RWPE2 (cell line): ENCODE data around the gene COL16A1.

ENCODE experiments used
- ATAC-seq: fragments of 200-7000 bp; cut with Tn5 transposase; 3 replicates; pipeline ENCODE4 v1.9.1; 2021; ENCODE audit warnings: low read depth
- DNase-seq: peaks from one replicate; pipeline ENCODE4 v3.0.0-alpha.2; 2020; ENCODE audit warnings: low spot score
- H3K27ac ChIP-seq: fragments of 450-650 bp; 2 replicates; pipeline ENCODE4 v1.5.1; 2017; ENCODE audit warnings: mild to moderate bottlenecking; ENCODE audit not compliant: poor library complexity, severe bottlenecking
- H3K27me3 ChIP-seq: fragments of 250-450 bp; sonication (Bioruptor Pico); 2 replicates; pipeline ENCODE4 v1.5.1; 2021; ENCODE audit warnings: mild to moderate bottlenecking, moderate library complexity; ENCODE audit not compliant: insufficient read depth, poor library complexity, severe bottlenecking
- H3K36me3 ChIP-seq: fragments of 250-450 bp; sonication (Bioruptor Pico); 2 replicates; pipeline ENCODE4 v1.5.1; 2020; ENCODE audit warnings: low read depth, mild to moderate bottlenecking, moderate library complexity
- H3K4me1 ChIP-seq: fragments of 250-450 bp; sonication (Bioruptor Pico); 2 replicates; pipeline ENCODE4 v1.5.1; 2021; ENCODE audit warnings: mild to moderate bottlenecking, moderate library complexity; ENCODE audit not compliant: insufficient read depth, poor library complexity, severe bottlenecking
- H3K4me3 ChIP-seq: fragments of 250-450 bp; sonication (Bioruptor Pico); 2 replicates; pipeline ENCODE4 v1.5.1; 2021; ENCODE audit warnings: mild to moderate bottlenecking, moderate library complexity; ENCODE audit not compliant: severe bottlenecking
- H3K9me3 ChIP-seq: fragments of 250-450 bp; sonication (Bioruptor Pico); 2 replicates; pipeline ENCODE4 v1.5.1; 2021; ENCODE audit warnings: mild to moderate bottlenecking, moderate library complexity; ENCODE audit not compliant: severe bottlenecking
- CTCF ChIP-seq: fragments of 450-650 bp; IDR thresholded peaks from one replicate; pipeline ENCODE4 v1.5.1; 2017; ENCODE audit warnings: mild to moderate bottlenecking, moderate library complexity; ENCODE audit not compliant: poor library complexity, severe bottlenecking

The COL16A1 gene

GRCh38 chr1:31618916-31619846, 84.6 kb downstream of the COL16A1 start:
- TF ChIP-seq CTCF: no peak

GRCh38 chr1:31617916-31618746, 85.7 kb downstream of the COL16A1 start:
- ATAC-seq (peak; percentile 61), DNase-seq (no peak)
- no peak overlapping the region for H3K27ac ChIP-seq
- TF ChIP-seq CTCF: peak; percentile 86
- peaks cover 13% of the 10 kb centered on the region for H3K27me3 ChIP-seq
- H3K36me3 ChIP-seq: no peaks in the 10 kb centered on the region
- no peaks in the 10 kb centered on the region for H3K4me1 ChIP-seq
- peak overlapping the region; percentile 36 for H3K4me3 ChIP-seq
- no peaks in the 10 kb centered on the region for H3K9me3 ChIP-seq

More at GRCh38 chr1:31618916-31619846, 84.6 kb downstream of the COL16A1 start:
- ATAC-seq: no peak
- H3K27ac ChIP-seq: no peak overlapping the region
- no peaks in the 10 kb centered on the region for H3K4me1 ChIP-seq
- H3K27me3 ChIP-seq: peaks cover 13% of the 10 kb centered on the region
- DNase-seq: no peak
- H3K9me3 ChIP-seq: no peaks in the 10 kb centered on the region
- no peaks in the 10 kb centered on the region for H3K36me3 ChIP-seq
- no peak overlapping the region for H3K4me3 ChIP-seq

- TF ChIP-seq CTCF: no peak
- Histone ChIP-seq H3K27ac (no peak within 1 kb of the TSS), H3K4me3 (peak within 1 kb of the TSS; percentile 36), H3K9me3 (no peaks in the 10 kb centered on the region), H3K36me3 (no peaks in the 10 kb centered on the region), H3K27me3 (peaks cover 13% of the 10 kb centered on the region), H3K4me1 (no peaks in the 10 kb centered on the region)
- DNase-seq (no peak), ATAC-seq (peak; percentile 20; the same call in 1 of the 3 replicates)
These were observed 86.5 kb downstream of the COL16A1 start, which contains the start of gene HCRTR1 for GRCh38 chr1:31617218-31617915. TSS of gene HCRTR1 (plus strand) at chr1:31617689. CDS start at chr1:31619193, 1,504 bp downstream.

- Histone ChIP-seq H3K4me3 (no peak overlapping the region), H3K27me3 (peaks cover 13% of the 10 kb centered on the region), H3K4me1 (no peaks in the 10 kb centered on the region), H3K9me3 (no peaks in the 10 kb centered on the region), H3K27ac (no peak overlapping the region), H3K36me3 (no peaks in the 10 kb centered on the region)
- DNase-seq (no peak), ATAC-seq (no peak)
- TF ChIP-seq CTCF: no peak
These were observed 87.9 kb downstream of the COL16A1 start for GRCh38 chr1:31615939-31616338.
